CD4-positive, alpha-beta T cell treated with Interleukin-1 beta for 1 hour (primary cell): ENCODE measurements around the gene ZG16.

Source experiments
- DNase-seq, 2 donors: peaks; one replicate each; pipeline ENCODE4 v3.0.0-alpha.2; 2020 to 2022

The ZG16 gene

DNA sequence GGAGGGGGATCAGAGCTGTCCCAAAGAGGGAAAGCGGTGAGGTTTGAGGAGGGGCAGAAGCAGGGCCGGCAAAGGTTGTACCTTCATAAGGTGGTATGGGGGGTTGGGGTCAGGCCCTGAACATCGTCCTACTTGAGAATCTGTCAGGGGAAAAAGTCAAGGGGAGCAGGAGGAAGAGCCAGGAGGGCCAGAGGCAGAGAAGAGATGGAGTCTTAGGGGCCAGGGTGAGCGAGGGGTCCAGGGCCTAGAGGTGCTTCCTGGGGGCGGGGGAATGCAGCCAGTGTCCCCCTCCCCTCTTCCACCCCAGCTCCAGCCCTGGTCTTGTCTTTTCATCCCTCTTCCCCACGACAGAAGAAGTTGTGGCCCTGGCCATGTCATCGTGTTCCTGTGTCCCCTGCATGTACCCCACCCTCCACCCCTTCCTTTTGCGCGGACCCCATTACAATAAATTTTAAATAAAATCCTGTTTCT, 32.7 kb downstream of the ZG16 start:
- no peak for DNase-seq

DNA sequence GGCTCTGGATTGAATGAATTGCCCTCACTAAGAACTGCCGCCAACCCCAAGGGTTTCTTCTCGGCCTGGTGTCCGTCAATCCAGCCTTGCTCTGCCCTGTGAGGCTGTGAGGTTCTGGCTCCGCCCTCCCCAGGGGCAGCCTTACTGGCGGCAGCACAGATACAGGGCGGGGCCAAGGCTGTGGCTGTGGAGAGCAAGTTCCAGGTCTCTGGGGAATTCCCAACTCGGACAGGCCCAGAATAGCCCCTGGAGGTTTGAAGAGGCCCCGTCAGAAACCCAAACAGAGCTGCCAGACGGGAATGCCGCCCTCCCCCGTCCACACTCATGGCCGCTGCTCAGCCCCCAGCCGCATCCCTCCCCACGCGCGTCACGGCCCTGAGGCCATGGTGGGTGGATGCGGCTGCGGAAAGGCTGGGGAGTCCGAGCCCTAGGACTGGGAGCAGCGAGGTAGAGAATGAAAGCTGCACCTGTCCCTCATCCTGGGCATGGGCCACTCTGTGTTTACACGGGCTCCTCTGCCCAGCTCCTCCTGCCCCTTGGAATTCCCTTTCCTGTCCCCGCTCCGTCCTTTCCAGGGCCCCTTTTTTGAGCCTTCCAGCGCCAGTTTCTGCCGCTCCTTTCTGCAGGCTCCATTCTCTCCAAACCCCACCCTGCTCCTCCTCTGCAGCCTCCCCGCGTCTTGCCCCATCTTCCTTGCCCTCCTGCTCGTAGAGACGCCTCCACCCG, 33.3 kb downstream of the ZG16 start:
- peak; percentile 83 to 87 for DNase-seq

DNA sequence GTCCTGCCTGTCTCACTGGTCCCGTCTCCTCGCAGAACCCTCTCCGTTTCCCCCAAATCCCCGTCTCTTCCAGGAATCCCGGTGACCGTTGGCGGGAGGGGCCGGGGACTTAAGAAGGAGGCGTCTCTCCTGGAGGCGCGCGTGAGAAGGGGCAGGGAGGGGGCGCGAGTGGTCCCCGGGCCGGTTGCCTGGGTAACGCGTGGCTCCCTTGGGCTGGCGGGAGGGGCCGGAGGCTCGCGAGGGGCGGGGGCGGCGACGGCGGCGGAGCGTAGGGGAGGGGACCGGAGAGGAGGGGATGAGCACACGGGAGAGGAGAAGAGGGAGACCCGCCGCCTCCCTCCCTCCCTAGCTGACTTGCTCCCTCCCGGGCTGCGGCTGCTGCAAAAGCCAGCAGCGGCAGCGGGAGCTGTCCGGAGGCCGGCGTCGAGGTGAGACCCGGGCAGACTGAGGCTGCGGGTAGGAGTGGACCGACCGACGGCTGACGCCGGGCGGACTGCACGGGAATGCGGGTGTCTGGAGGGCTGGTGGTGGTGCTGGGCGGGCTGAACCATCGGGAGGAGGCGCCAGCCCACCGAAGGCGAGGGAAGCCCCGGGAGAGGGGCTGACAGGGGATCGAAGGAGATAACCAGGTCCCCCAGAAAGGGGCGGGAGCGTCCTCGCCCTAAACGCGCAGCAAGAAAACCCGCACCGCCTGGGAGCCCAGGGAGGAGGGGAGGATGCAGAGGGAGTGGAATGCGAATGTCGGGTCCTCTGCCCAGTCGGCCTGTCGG, 34.0 kb downstream of the ZG16 start, which contains the start of gene PRRT2:
PRRT2 (plus strand) TSS at position 298 of the 770 bp plus-strand sequence. CDS start 862 bp downstream, outside the sequence.
- DNase-seq, result peak; percentile 49 to 58

DNA sequence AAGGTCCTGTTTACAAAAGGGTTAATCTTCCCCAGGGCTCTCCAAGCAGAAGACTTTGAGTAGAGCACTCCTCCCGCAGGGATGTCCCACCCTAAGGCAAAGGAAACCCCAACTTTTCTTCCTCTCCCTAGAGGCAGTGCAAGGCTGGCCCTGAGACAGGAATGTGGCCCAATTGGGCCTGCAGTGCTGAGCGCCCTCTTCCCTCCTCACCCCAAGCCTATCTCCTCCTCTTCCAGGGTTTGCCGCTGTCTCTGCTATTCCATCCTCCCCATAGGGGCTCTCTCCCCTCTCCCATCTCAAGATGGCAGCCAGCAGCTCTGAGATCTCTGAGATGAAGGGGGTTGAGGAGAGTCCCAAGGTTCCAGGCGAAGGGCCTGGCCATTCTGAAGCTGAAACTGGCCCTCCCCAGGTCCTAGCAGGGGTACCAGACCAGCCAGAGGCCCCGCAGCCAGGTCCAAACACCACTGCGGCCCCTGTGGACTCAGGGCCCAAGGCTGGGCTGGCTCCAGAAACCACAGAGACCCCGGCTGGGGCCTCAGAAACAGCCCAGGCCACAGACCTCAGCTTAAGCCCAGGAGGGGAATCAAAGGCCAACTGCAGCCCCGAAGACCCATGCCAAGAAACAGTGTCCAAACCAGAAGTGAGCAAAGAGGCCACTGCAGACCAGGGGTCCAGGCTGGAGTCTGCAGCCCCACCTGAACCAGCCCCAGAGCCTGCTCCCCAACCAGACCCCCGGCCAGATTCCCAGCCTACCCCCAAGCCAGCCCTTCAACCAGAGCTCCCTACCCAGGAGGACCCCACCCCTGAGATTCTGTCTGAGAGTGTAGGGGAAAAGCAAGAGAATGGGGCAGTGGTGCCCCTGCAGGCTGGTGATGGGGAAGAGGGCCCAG, 34.9 kb downstream of the ZG16 start:
- no peak for DNase-seq

DNA sequence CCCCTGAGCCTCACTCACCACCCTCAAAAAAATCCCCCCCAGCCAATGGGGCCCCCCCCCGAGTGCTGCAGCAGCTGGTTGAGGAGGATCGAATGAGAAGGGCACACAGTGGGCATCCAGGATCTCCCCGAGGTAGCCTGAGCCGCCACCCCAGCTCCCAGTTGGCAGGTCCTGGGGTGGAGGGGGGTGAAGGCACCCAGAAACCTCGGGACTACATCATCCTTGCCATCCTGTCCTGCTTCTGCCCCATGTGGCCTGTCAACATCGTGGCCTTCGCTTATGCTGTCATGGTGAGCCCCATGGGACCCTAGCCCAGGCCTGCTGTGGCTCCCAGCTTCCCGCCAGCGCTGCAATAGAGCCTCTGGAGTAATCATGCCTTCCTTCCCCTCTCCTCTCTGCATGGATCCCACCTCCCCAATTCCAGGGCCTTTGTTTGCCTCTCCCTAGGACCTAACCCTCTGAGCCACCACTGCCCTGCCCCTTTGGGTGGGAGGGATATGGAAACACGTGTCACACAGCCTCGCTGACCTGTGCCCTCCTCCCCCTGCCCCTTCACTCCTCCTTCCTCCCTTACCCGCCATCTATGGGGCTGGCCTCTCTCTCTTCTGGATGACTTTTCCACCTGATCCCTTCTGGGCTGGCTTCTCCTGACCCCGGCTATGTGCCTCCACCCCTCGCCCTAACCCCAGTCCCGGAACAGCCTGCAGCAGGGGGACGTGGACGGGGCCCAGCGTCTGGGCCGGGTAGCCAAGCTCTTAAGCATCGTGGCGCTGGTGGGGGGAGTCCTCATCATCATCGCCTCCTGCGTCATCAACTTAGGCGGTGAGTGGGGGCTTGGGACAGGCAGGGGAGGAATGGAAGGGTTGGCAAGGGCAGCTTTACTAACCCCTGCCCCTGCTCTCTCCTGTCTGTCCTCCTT, 35.8 kb downstream of the ZG16 start:
- DNase-seq, result no peak

DNA sequence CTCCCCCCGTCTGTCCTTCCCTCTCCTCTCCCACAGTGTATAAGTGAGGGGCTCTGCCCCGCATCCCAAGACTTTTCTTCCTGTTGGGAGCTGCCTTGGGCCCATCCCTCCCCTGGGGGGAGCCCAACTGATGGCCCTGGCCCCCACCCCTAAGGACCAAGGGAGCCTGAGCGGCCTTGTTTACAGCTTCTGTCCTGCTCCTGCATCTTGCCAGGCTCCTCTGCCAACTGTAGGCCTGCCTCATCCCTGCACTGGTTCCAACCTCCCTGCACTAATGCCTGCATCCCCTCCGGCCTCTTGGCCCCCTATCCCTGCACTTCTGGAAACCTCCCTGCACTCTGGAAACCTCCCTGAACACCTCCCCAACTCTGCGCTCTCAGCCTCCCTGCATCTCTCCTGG, 36.5 kb downstream of the ZG16 start:
- DNase-seq, result no peak

DNA sequence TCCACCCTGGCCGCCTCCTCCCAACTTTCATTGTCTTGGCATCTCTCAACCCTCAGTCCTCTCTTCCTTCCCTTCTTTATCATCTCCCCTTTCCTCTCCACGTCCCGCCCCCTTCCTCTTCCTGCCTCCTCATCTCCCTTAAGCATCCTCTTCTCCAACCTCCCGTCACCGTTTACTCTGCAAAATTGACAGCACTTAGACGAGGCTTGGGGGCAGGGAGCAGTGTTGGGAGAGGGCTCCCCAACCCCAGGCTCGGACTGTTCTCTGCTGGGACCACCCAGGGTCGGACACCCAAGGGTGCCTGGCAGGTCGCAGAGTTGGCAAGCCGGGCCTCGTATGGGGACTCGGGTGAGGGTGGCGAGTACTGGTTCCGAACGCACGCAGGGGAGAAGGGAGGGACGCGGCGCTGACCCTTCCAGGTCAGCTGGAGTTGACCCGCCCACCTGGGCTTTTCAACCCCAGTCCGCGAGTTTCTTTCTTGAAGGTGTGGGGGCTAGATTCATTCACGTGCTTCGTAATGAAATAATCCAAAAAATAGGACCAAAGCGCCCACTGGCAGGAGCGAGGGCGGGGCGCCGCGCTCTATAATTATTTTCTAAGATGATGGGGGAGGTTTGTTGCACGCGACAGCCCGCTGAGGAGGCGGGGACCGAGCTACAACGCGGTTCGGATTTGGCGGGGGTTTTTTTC, 37.1 kb downstream of the ZG16 start:
- DNase-seq, result no peak

DNA sequence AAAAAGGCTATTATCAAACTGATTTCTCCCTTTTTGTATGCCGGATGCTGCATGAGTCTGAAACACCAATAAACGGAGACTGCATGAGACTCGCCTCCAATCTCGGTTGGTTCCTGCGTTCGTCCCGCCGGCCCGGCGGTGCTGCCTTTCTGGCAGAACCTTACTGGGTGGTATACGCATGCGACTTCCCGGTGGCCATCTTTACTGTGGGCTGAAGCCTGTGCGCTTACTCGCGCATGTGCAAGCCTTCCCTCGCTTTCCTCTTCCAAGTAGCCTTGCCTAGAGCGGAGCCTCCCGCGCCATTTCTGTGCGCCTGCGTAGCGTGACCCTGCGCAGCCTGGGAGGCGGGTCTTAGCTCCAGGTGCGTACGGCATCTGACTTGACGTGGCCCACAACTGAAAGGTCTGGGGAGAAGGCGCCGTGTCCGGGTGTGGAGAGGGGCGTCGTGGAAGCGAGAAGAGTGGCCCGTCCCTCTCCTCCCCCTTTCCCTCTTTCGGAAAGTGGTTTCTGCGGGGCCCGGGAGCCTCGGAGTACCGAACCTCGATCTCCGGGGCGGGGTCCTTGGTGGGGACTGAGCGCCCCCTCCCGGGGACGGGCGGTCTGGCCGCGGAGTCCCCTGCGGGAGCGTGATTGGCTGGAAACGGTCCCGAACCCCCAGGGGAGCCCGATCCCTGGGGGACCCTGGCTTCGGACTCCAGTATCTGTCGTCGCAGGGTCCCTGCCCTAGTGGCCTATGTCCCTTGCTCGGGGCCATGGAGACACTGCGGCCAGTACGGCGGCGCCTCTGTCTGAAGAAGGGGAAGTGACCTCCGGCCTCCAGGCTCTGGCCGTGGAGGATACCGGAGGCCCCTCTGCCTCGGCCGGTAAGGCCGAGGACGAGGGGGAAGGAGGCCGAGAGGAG, 38.0 kb downstream of the ZG16 start, which contains the start of gene PAGR1:
PAGR1 (plus strand) TSS at position 360 of the 901 bp plus-strand sequence; CDS start at position 734, 374 bp downstream.
- DNase-seq, result peak; percentile 100

DNA sequence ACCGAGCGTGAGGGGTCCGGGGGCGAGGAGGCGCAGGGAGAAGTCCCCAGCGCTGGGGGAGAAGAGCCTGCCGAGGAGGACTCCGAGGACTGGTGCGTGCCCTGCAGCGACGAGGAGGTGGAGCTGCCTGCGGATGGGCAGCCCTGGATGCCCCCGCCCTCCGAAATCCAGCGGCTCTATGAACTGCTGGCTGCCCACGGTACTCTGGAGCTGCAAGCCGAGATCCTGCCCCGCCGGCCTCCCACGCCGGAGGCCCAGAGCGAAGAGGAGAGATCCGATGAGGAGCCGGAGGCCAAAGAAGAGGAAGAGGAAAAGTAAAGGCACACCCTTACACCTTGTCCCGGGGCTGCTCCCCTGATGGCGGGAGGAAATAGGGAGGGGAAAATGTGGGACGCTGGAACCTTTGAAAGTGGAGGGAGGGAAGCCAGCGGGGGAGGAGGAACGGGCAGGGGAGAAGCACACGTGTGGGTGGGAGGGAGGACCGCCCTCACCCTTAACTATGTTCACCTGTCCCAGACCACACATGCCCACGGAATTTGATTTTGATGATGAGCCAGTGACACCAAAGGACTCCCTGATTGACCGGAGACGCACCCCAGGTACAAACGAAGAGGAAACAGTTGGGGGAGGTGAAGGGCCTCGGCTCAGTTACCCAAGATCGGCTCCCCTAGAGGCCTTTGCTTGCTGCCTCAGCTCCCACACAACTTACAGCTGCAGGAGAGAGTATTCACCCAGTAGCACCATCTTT, 38.8 kb downstream of the ZG16 start:
- peak; percentile 49 to 50 for DNase-seq

DNA sequence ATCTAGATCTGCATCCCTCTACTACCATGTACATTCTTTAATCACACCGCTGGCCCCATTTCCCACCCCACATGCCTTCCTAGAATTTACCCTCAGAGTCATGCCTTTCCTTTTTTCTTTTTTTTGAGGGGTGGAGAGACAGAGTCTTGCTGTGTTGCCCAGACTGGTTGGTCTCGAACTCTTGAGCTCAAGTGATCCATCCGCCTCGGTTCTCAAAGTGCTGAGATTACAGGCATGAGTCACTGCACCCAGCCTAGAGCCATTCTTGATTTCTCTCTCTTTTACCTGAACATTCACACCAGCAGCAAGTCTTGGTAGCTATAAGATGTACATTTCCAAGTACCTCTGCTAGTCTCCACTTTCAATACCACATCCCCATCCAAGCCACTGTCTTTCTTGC, 40.0 kb downstream of the ZG16 start:
- no peak for DNase-seq

DNA sequence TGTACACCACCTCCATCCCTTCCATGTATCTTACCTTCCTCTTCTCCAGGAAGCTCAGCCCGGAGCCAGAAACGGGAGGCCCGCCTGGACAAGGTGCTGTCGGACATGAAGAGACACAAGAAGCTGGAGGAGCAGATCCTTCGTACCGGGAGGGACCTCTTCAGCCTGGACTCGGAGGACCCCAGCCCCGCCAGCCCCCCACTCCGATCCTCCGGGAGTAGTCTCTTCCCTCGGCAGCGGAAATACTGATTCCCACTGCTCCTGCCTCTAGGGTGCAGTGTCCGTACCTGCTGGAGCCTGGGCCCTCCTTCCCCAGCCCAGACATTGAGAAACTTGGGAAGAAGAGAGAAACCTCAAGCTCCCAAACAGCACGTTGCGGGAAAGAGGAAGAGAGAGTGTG, 41.5 kb downstream of the ZG16 start:
- DNase-seq, result no peak

DNA sequence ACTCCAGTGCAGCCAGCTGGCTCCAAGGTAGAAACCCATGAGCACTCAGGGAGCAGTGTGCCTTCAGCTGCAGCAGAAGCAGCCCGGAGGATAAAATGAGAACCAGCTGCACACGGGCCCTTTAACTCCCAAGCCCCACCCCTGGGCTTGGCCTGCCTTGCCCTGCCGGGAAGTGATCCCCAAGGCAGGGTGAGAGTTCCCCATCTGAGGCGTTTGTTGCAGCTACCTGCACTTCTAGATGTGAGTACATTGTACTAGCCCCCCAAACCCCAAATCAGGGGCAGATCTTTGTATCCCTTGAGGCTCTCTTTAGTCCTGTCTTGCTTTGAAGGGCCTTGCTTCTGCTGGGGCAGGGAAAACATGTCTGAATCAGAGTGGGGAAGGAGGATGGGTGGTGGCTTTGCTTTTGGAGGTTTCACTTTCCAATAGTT, 42.2 kb downstream of the ZG16 start, which contains the start of gene MVP:
MVP (plus strand) TSS at position 192 of the 431 bp plus-strand sequence. CDS start 10,088 bp downstream, outside the sequence.
- peak; percentile 46 to 49 for DNase-seq

DNA sequence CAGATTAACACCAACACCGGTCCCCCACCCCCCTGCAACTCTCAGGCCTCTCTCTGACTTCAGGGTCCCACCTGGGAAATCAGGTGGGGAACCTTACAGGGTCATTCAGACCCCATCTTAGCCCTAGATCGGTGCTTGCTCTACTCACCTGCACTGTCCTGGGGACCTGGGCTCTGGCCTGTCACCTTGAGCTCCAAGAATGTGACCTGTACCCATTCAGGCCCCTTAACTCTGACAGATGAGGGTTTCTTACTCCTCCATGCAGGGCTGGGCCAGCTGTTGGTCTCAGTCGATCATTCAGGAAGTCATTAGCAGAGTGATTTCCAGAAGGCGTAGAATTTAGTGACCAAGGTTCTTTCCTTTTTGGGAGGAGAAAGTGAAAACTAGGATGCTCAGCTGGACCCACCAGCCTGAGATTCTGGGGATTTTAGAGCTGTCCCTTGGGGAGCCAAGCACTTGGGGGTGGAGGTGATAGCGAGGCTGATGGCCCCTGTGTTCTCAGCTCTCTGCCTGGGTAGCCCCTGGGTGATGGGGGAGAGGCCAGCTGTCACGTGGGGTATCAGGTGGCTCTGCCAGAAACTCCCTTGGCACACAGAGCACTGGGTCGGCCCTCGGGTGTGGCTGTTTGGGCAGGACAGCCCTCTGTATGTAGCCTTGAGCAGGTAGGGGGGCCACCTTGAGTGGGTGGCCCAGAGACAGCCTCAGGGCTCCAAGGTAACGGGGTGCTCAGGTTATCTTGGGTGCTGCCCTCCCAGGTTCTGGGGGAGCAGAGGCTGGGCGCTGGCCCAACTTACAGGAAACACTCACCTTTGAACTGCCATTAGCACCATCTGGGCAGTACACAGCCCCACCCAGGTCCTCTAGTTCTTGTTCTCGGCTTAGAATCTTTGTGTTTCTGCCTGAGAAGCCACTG, 42.9 kb downstream of the ZG16 start:
- peak; percentile 57 to 61 for DNase-seq

DNA sequence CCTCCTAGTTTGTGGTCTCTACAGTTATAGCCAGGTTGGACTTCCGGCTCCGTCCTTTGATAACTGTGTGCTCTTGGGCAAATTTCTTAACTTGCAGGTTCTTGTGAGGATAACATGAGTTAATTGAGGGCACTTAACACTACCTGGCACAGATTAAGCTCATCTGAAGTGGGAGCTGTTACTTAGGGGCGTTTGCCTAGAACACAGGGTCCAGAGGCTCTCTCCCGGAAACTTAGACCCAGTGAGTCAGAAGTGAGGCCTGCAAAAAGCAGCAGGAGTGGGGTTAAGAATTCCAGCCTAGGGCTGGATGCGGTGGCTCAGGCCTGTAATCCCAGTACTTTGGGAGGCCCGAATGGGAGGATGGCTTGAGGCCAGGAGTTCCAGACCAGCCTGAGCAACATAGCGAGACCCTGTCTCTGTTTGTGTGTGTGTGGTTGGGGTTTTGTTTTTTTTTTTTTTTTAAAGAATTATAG, 43.6 kb downstream of the ZG16 start:
- no peak for DNase-seq

DNA sequence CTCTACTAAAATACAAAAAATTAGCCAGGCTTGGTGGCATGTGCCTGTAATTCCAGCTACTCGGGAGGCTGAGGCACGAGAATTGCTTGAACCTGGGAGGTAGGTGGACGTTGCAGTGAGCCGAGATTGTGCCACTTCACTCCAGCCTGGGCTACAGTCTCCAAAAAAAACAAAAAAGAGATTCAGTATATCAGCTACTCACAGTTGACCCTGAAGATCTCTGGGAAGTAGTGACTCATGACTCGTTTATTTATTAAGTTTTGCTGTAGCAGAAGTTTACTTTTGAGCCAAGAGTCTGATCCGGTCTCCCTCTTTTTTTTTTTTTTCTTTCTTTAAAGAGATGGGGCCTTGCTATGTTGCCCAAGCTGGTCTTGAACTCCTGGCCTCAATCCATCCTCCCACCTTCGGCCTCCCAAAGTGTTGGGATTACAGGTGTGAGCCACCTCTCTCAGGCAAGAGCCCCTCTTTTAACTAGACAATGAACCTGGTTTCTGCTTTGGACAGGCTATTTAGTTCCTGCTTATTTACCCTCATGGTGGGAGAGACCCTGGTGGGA, 46.6 kb downstream of the ZG16 start:
- DNase-seq, result no peak

DNA sequence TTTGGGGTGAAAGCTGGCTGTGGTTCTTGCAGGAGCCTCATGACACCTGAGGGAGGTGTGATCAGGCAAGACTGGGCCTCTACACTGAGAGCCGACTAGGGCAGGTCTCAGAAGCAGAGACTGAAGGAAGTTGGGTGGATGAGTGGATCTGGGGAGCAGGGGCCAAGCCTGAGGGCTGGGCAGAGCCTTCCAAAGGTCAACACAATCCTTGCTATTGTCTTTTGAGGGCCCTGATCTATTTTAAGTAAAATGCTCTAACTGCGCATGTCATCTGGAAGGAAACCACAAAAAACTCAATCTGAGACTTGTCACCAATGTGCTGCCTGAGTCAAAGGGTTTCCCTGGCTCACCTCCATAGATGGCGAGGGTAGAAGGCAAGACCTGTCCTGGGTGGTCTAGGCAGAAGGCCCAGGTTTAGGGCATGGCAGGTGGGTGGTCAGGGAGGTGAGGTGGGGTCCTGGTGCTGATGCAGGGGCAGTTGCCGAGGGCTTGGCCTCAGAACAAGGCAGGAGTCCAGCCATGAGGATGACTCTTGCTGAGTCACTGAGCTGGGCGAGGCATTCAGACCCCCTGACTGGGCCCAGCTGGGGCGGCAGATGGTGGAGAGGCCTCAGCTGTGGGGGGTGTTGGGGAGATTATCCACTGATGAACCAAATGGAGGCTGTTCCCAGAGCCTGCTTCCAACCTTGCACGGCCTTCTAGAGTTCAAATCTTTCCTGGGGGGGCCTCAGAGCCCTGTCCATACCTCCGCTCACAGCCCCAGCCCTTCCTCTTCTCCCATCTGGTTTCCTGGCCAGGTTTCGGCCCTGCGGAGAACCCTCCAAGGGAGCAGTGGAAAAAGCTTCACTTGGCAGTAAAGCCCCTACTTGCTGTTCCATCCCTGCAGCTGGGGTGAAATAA, 47.3 kb downstream of the ZG16 start:
- DNase-seq, result peak in 1 of 2 donors; percentile 37
